Type B pancreatic cell (in vitro differentiated cells): ENCODE measurements around the gene TFDP2. TPM values are rescaled to one million over a fixed set of nuclear protein-coding genes. Genes with fewer than 3 reads are reported as not detected.
"Not testable (repeated sequence)": the region's sequence is repeated elsewhere in the genome, so short reads cannot be mapped to it uniquely, and the experiment has no call there.

Experiments
- DNase-seq: peaks from one replicate; pipeline ENCODE4 v3.0.0; 2021; ENCODE audit warnings: mixed read lengths; ENCODE audit not compliant: unreplicated experiment; ENCODE audit errors: extremely low spot score
- H3K27ac Mint-ChIP-seq: 2 replicates; pipeline ENCODE4 v1.8.0; 2021; ENCODE audit warnings: mild to moderate bottlenecking, mixed read lengths
- H3K27me3 Mint-ChIP-seq: 2 replicates; pipeline ENCODE4 v1.8.0; 2021; ENCODE audit warnings: mixed read lengths
- H3K36me3 Mint-ChIP-seq: 2 replicates; pipeline ENCODE4 v1.8.0; 2021; ENCODE audit warnings: mixed read lengths
- H3K4me1 Mint-ChIP-seq: one replicate; pipeline ENCODE4 v1.8.0; 2021; ENCODE audit warnings: mixed read lengths; ENCODE audit not compliant: unreplicated experiment
- H3K4me3 Mint-ChIP-seq: 2 replicates; pipeline ENCODE4 v1.8.0; 2021; ENCODE audit warnings: mild to moderate bottlenecking, mixed read lengths
- H3K9me3 Mint-ChIP-seq: 2 replicates; pipeline ENCODE4 v1.8.0; 2021; ENCODE audit warnings: mixed read lengths
- total RNA-seq: library from RNA; stranded (reverse); gene quantifications from 2 replicates; pipeline ENCODE4 v1.2.1, GENCODE V29; 2021; ENCODE audit warnings: low replicate concordance
- TF ChIP-seq, protein P1 (sequence below): fragments of 200-600 bp; sonication (generic); conservative IDR thresholded peaks from 2 replicates; pipeline ENCODE4 v1.5.0; 2021; ENCODE audit warnings: antibody characterized with exemption, mild to moderate bottlenecking

TFDP2 gene
- total RNA-seq, 1 donor from 2014 or later: 80.9 TPM

DNA sequence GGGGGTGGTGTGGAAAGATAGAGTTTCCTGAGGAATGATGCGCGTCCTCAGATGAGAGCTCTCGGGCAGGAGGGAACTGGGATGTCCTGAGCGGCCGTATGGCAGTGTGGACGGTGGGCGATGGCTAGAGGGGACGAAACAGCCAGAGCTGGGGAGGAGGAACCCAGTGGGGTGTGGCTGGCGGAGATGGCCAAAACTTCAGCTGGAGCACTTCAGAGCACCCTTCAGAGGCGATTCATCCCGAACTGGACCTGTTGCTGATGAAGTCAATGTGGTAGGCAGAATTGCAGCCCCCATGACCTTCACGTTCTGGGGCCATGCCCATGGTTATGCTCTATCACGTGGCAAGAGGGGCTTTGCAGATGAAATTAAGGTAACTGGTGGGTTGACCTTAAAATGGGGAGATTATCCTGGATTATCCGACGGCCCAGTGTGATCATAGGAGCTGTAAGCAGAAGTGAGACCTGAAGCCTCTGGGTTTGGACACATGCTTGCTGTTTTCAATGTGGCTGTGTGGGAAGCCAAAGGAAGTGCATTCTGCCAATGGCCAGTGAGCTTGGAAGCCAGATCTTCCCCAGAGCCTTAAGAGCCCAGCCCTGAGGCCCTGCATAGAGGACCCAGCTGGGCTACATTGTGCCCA, 220.6 kb downstream of the TFDP2 start:
- TF ChIP-seq, protein P1, sequence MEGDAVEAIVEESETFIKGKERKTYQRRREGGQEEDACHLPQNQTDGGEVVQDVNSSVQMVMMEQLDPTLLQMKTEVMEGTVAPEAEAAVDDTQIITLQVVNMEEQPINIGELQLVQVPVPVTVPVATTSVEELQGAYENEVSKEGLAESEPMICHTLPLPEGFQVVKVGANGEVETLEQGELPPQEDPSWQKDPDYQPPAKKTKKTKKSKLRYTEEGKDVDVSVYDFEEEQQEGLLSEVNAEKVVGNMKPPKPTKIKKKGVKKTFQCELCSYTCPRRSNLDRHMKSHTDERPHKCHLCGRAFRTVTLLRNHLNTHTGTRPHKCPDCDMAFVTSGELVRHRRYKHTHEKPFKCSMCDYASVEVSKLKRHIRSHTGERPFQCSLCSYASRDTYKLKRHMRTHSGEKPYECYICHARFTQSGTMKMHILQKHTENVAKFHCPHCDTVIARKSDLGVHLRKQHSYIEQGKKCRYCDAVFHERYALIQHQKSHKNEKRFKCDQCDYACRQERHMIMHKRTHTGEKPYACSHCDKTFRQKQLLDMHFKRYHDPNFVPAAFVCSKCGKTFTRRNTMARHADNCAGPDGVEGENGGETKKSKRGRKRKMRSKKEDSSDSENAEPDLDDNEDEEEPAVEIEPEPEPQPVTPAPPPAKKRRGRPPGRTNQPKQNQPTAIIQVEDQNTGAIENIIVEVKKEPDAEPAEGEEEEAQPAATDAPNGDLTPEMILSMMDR: no peak
- Mint-ChIP-seq H3K27ac (no peak overlapping the region), H3K4me3 (no peak overlapping the region), H3K36me3 (peaks cover 23% of the 10 kb centered on the region), H3K27me3 (no peaks in the 10 kb centered on the region), H3K9me3 (no peaks in the 10 kb centered on the region), H3K4me1 (no peaks in the 10 kb centered on the region)
- DNase-seq: no peak

DNA sequence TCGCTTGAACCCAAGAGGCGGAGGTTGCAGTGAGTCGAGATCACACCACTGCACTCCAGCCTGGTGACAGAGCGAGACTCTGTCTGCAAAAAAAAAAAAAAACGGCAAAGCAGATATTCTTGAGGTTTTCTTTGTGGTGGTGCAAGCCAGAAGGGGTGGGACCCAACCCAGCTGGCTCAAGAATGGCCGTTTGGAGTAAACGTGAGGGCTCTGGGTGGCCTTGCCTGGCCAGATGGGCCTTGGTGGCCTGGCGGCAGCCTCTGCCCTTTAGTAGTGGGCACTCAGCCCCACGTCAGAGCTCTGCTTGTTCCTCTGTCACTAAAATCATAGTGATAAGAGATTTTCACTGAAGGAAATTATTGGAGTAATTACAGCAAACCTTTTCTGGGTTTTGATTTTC, 222.4 kb downstream of the TFDP2 start:
- TF ChIP-seq, protein P1: no peak
- no peaks in the 10 kb centered on the region for H3K9me3 Mint-ChIP-seq
- no peak overlapping the region for H3K4me3 Mint-ChIP-seq
- H3K36me3 Mint-ChIP-seq: peaks cover 31% of the 10 kb centered on the region
- DNase-seq: no peak
- no peaks in the 10 kb centered on the region for H3K27me3 Mint-ChIP-seq
- no peaks in the 10 kb centered on the region for H3K4me1 Mint-ChIP-seq
- no peak overlapping the region for H3K27ac Mint-ChIP-seq

DNA sequence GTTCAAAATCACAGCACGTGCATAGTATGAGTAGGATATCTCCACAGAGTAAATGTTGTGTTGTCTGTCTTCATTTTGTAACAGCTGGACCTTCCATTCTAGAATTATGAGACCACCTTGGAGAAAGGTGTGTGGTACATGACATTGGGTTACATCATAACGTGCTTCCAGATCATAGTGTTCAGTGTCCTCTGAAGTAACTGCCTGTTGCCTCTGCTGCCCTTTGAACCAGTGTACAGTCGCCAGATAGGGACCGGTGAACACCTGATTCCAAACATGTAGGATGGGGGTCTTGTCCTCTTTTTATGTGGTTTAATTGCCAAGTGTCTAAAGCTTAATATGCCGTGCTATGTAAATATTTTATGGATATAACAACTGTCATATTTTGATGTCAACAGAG, 223.7 kb downstream of the TFDP2 start:
- H3K36me3 Mint-ChIP-seq: peaks cover 38% of the 10 kb centered on the region

DNA sequence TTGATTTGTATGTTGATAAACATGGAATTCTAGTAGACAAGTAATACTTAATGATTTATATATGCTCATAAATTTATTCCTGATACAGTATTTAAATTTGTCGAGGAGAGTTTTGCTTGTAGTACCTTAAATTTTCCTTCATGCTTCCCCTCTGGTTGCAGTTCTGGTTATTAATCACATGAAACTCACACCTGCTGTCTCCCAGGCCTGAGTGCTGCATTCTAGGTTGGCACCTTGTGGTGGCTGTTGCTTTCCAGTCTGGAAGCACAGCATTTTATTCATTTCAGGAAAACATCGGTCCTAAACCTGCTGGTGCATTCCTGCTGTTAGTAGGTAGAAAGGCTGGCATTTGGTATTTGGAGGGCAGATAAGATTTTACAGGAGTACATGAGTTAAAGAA, 228.0 kb downstream of the TFDP2 start:
- no peak for DNase-seq
- Mint-ChIP-seq H3K27me3 (no peaks in the 10 kb centered on the region), H3K36me3 (peaks cover 30% of the 10 kb centered on the region), H3K9me3 (no peaks in the 10 kb centered on the region), H3K27ac (no peak overlapping the region), H3K4me3 (no peak overlapping the region), H3K4me1 (peaks cover 2% of the 10 kb centered on the region)
- TF ChIP-seq, protein P1: no peak

More for the DNA sequence above, 223.7 kb downstream of the TFDP2 start:
- not testable (repeated sequence) for H3K9me3 Mint-ChIP-seq, DNase-seq, H3K27me3 Mint-ChIP-seq, H3K27ac Mint-ChIP-seq, H3K4me1 Mint-ChIP-seq, H3K4me3 Mint-ChIP-seq

DNA sequence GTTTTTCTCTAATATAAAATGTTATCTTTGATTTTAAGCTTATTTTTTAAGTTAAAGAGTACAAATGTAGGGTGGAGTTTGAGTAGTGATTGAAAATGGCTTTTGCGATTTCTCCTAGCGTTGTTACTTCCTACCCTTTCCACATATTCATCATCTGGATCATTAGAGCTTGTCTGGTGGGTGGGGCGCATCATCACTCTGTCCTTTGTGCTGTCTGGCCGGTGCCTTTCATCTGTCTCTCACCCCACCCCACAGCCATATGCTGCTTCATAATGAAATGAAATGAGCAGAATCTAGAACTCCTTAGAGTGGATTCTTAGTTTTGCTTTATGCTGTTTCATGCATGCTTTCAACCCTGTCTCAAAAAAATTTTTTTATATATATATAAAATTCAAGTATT, 228.6 kb downstream of the TFDP2 start:
- Mint-ChIP-seq H3K9me3 (no peaks in the 10 kb centered on the region), H3K4me1 (peaks cover 6% of the 10 kb centered on the region), H3K27me3 (no peaks in the 10 kb centered on the region), H3K27ac (peak overlapping the region; percentile 63), H3K4me3 (no peak overlapping the region), H3K36me3 (peaks cover 30% of the 10 kb centered on the region)
- TF ChIP-seq, protein P1: no peak
- DNase-seq: peak; percentile 29

DNA sequence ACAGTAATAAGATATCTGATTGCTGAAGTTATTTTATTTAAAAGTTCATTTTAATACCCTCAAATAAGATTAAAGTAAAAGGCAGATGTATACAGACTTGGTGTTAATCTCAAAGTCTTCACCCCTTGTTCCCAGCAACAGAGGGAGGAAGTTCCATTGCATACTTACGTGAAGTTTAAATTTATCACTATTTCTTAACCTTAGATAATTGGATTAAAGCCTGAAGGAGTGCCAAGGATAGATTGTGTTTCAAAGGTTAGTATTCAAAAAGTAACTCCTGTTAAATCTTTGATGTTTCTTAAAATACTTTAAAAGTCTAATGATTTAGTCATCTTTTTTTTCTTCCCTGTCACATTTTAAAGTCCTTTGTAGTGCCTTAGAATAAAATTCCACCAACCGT, 233.6 kb downstream of the TFDP2 start:
- peaks cover 29% of the 10 kb centered on the region for H3K36me3 Mint-ChIP-seq
- H3K4me3 Mint-ChIP-seq: no peak overlapping the region
- H3K4me1 Mint-ChIP-seq: peaks cover 6% of the 10 kb centered on the region
- no peak overlapping the region for H3K27ac Mint-ChIP-seq
- H3K27me3 Mint-ChIP-seq: no peaks in the 10 kb centered on the region
- peaks cover 5% of the 10 kb centered on the region for H3K9me3 Mint-ChIP-seq
- no peak for DNase-seq
- TF ChIP-seq, protein P1: no peak
